ENCODE measurements around the gene LAMC3.

Gene LAMC3

GRCh38 chr9:131006601-131007000, 2.4 kb upstream of the LAMC3 start:
- H3K27me3 ChIP-seq (replicated peaks) = peaks cover 66% of the 10 kb centered on the region
- no peak for DNase-seq
- no peak overlapping the region for H3K27ac ChIP-seq

DNA sequence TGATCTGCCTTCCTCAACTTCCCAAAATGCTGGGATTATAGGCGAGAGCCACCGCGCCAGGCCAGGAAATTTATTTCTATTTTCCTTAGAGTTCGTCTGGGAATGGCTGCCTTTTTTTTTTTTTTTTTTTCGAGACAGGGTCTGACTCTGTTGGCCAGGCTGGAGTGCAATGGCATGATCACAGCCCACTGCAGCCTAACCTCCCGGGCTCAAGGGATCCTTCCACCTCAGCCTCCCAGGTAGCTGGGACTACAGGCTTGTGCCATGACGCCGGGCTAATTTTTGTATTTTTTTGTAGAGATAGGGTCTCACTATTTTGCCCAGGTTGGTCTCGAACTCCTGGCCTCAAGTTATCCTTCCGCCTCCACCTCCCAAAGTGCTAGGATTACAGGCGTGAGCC, 888 bp upstream of the LAMC3 start:
- in situ Hi-C loops (cut with HindIII; ENCODE audit: low pct_ligation_motif_present, low sequenced_read_pairs) = no loop called here
- H3K27me3 ChIP-seq (replicated peaks) = peaks cover 74% of the 10 kb centered on the region
- TF ChIP-seq, protein P1, sequence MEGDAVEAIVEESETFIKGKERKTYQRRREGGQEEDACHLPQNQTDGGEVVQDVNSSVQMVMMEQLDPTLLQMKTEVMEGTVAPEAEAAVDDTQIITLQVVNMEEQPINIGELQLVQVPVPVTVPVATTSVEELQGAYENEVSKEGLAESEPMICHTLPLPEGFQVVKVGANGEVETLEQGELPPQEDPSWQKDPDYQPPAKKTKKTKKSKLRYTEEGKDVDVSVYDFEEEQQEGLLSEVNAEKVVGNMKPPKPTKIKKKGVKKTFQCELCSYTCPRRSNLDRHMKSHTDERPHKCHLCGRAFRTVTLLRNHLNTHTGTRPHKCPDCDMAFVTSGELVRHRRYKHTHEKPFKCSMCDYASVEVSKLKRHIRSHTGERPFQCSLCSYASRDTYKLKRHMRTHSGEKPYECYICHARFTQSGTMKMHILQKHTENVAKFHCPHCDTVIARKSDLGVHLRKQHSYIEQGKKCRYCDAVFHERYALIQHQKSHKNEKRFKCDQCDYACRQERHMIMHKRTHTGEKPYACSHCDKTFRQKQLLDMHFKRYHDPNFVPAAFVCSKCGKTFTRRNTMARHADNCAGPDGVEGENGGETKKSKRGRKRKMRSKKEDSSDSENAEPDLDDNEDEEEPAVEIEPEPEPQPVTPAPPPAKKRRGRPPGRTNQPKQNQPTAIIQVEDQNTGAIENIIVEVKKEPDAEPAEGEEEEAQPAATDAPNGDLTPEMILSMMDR (IDR thresholded peaks at IDR 0.05; ENCODE audit: low read depth, low read length, missing control alignments) = no peak

More at GRCh38 chr9:131006601-131007000, 2.4 kb upstream of the LAMC3 start:
- no peak overlapping the region for H3K4me3 ChIP-seq (ENCODE audit: low read depth, low read length)
- H3K36me3 ChIP-seq (replicated peaks) = no peaks in the 10 kb centered on the region
- TF ChIP-seq, protein P1 (IDR thresholded peaks at IDR 0.05; ENCODE audit: low read depth, low read length, missing control alignments) = no peak
- in situ Hi-C loops (cut with HindIII; ENCODE audit: low pct_ligation_motif_present, low sequenced_read_pairs) = no loop called here

GRCh38 chr9:131008563-131008908, 438 bp upstream of the LAMC3 start:
- in situ Hi-C loops (cut with HindIII; ENCODE audit: low pct_ligation_motif_present, low sequenced_read_pairs) = no loop called here

More for the DNA sequence above, 888 bp upstream of the LAMC3 start:
- no peak overlapping the region for H3K27ac ChIP-seq
- H3K36me3 ChIP-seq (replicated peaks) = no peaks in the 10 kb centered on the region
- DNase-seq = no peak
- no peak overlapping the region for H3K4me3 ChIP-seq (ENCODE audit: low read depth, low read length)

GRCh38 chr9:131010482-131011273, 1.7 kb downstream of the LAMC3 start:
- no peaks in the 10 kb centered on the region for H3K36me3 ChIP-seq (replicated peaks)
- H3K27ac ChIP-seq = no peak overlapping the region
- peaks cover 86% of the 10 kb centered on the region for H3K27me3 ChIP-seq (replicated peaks)
- TF ChIP-seq, protein P1 (IDR thresholded peaks at IDR 0.05; ENCODE audit: low read depth, low read length, missing control alignments) = no peak
- in situ Hi-C loops (cut with HindIII; ENCODE audit: low pct_ligation_motif_present, low sequenced_read_pairs) = no loop called here
- no peak for DNase-seq
- H3K4me3 ChIP-seq (ENCODE audit: low read depth, low read length) = no peak overlapping the region

More at GRCh38 chr9:131008563-131008908, 438 bp upstream of the LAMC3 start:
- no peak for DNase-seq
- H3K4me3 ChIP-seq (ENCODE audit: low read depth, low read length) = no peak overlapping the region
- H3K36me3 ChIP-seq (replicated peaks) = no peaks in the 10 kb centered on the region
- H3K27me3 ChIP-seq (replicated peaks) = peaks cover 76% of the 10 kb centered on the region
- TF ChIP-seq, protein P1 (IDR thresholded peaks at IDR 0.05; ENCODE audit: low read depth, low read length, missing control alignments) = no peak
- H3K27ac ChIP-seq = no peak overlapping the region

GRCh38 chr9:131011274-131012022, 2.5 kb downstream of the LAMC3 start:
- peaks cover 94% of the 10 kb centered on the region for H3K27me3 ChIP-seq (replicated peaks)
- no peak for DNase-seq
- TF ChIP-seq, protein P1 (IDR thresholded peaks at IDR 0.05; ENCODE audit: low read depth, low read length, missing control alignments) = no peak

More at GRCh38 chr9:131011274-131012022, 2.5 kb downstream of the LAMC3 start:
- Histone ChIP-seq H3K4me3 (ENCODE audit: low read depth, low read length) (no peak overlapping the region), H3K27ac (no peak overlapping the region), H3K36me3 (replicated peaks) (no peaks in the 10 kb centered on the region)
- in situ Hi-C loops (cut with HindIII; ENCODE audit: low pct_ligation_motif_present, low sequenced_read_pairs) = no loop called here

Measured in brain microvascular endothelial cell (primary cell).